OCI-LY1 (cell line): ENCODE measurements around the gene VIPR2.

ENCODE experiments used
- EZH2 ChIP-seq: fragments of 200-600 bp; sonication (generic), shearing (Covaris generic); IDR thresholded peaks from 2 replicates; pipeline ENCODE4 v1.8.0; 2017; ENCODE audit warnings: borderline replicate concordance, mixed run types, mild to moderate bottlenecking, antibody characterized with exemption, low read length, moderate library complexity, mixed read lengths
- TF ChIP-seq, protein P1 (sequence below): fragments of 200-600 bp; sonication (generic), shearing (Covaris generic); IDR thresholded peaks from 2 replicates; pipeline ENCODE4 v1.5.1; 2017; ENCODE audit warnings: mild to moderate bottlenecking, antibody characterized with exemption, low read length, moderate library complexity, mixed read lengths

DNA sequence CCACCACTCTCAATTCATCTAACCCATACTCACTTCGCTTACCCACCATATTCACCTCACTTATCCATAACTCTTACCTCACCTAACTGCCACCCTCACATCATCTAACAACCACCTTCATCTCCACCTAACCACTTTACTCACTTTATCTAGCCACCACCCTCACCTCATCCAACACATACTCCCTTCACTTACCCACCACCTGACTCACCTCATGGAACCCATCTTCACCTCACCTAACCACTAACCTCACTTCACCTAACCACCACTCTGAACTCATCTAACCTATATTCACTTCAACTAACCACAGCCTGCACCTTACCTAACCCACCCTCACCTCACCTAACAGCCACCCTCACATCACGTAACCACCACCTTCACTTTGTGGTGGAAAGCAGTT, 84.2 kb downstream of the VIPR2 start:
- TF ChIP-seq, protein P1, sequence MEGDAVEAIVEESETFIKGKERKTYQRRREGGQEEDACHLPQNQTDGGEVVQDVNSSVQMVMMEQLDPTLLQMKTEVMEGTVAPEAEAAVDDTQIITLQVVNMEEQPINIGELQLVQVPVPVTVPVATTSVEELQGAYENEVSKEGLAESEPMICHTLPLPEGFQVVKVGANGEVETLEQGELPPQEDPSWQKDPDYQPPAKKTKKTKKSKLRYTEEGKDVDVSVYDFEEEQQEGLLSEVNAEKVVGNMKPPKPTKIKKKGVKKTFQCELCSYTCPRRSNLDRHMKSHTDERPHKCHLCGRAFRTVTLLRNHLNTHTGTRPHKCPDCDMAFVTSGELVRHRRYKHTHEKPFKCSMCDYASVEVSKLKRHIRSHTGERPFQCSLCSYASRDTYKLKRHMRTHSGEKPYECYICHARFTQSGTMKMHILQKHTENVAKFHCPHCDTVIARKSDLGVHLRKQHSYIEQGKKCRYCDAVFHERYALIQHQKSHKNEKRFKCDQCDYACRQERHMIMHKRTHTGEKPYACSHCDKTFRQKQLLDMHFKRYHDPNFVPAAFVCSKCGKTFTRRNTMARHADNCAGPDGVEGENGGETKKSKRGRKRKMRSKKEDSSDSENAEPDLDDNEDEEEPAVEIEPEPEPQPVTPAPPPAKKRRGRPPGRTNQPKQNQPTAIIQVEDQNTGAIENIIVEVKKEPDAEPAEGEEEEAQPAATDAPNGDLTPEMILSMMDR = no peak
- TF ChIP-seq EZH2 = no peak
